Panc1 (cell line): ENCODE results near the gene UNCX. TPM values are rescaled to one million over a fixed set of nuclear protein-coding genes. Genes with fewer than 3 reads are reported as not detected.

Experiments used
- ATAC-seq: fragments of 200-7000 bp; cut with Tn5 transposase; 2 replicates; pipeline ENCODE4 v1.9.1; 2020; ENCODE audit warnings: mild to moderate bottlenecking, moderate library complexity
- BruUV-seq: library from RNA; stranded (reverse); fragments of 400-500 nt; replicated peaks from 2 replicates; lab custom pipeline; 2021; lab: Mats Ljungman, UMichigan
- CTCF ChIA-PET: fragments of 300-600 bp; sonication (Branson Sonifier 250); formaldehyde crosslinking; loops from one replicate; lab custom pipeline; 2022; ENCODE audit warnings: antibody characterized with exemption; lab: Charles Lee
- POLR2A ChIA-PET: fragments of 300-600 bp; sonication (Branson Sonifier 250); formaldehyde crosslinking; loops from one replicate; lab custom pipeline; 2022; ENCODE audit warnings: antibody characterized with exemption; lab: Charles Lee
- DNase-seq: peaks from one replicate; pipeline ENCODE4 v3.0.0-alpha.2; 2010; ENCODE audit warnings: low read depth, low spot score
- H3K27ac ChIP-seq: 2 replicates; pipeline ENCODE4 v1.5.1; 2011; ENCODE audit warnings: mild to moderate bottlenecking, low read length, inconsistent platforms
- H3K27me3 ChIP-seq: fragments of 200-500 bp; sonication (Bioruptor generic); 2 replicates; pipeline ENCODE4 v1.6.0; 2014; ENCODE audit warnings: low read length, inconsistent platforms; ENCODE audit not compliant: control insufficient read depth, insufficient read depth
- H3K36me3 ChIP-seq: fragments of 200-500 bp; sonication (Bioruptor generic); 2 replicates; pipeline ENCODE4 v1.5.1; 2014; ENCODE audit warnings: inconsistent platforms, mild to moderate bottlenecking, low read length, moderate library complexity; ENCODE audit not compliant: control insufficient read depth, insufficient read depth
- H3K4me1 ChIP-seq: 2 replicates; pipeline ENCODE4 v1.5.1; 2011; ENCODE audit warnings: inconsistent platforms, mild to moderate bottlenecking, low read length, moderate library complexity; ENCODE audit not compliant: control insufficient read depth, insufficient read depth
- H3K4me3 ChIP-seq, 2 experiments: 2 replicates each; pipeline ENCODE4 v1.5.1; 2011 to 2012; ENCODE audit warnings: low read depth in 2 of 2, low read length in 2 of 2, mild to moderate bottlenecking in 2 of 2, inconsistent platforms in 1 of 2, moderate library complexity in 1 of 2
- H3K9me3 ChIP-seq: fragments of 200-500 bp; sonication (Bioruptor generic); 2 replicates; pipeline ENCODE4 v1.5.1; 2014; ENCODE audit warnings: low read depth, mild to moderate bottlenecking, inconsistent platforms, low read length, moderate library complexity; ENCODE audit not compliant: control insufficient read depth, insufficient read depth
- POLR2AphosphoS5 ChIP-seq: IDR thresholded peaks from 2 replicates; pipeline ENCODE4 v1.6.1; 2012; ENCODE audit warnings: mild to moderate bottlenecking, low read depth, low read length, moderate library complexity
- SIN3A ChIP-seq: IDR thresholded peaks from 2 replicates; pipeline ENCODE4 v1.6.1; 2012; ENCODE audit warnings: low read depth, mild to moderate bottlenecking, low read length, moderate library complexity, borderline replicate concordance; ENCODE audit not compliant: insufficient read depth
- TCF7L2 ChIP-seq: IDR thresholded peaks from 2 replicates; pipeline ENCODE4 v1.6.1; 2011; ENCODE audit warnings: mild to moderate bottlenecking, low read depth, low read length, inconsistent platforms
- in situ Hi-C: cut with HindIII; loops from 2 replicates; pipeline ENCODE4 v1.10.0; 2016; ENCODE audit warnings: low sequenced_read_pairs, low pct_unique_long_range_greater_than_20kb
- intact Hi-C: fragments of 100-400 bp; cut with micrococcal nuclease; formaldehyde crosslinking; loops from one replicate; pipeline ENCODE4 v1.10.0; 2022; ENCODE audit not compliant: unreplicated experiment
- total RNA-seq: library from RNA; stranded (reverse); gene quantifications from one replicate; pipeline ENCODE4 v1.2.1, GENCODE V29; 2021; ENCODE audit not compliant: unreplicated experiment
- TF ChIP-seq, protein P1 (sequence below): fragments of 450-650 bp; IDR thresholded peaks from 2 replicates; pipeline ENCODE4 v1.5.1; 2017; ENCODE audit warnings: mild to moderate bottlenecking
- TF ChIP-seq, protein P2 (sequence below), 2 experiments: IDR thresholded peaks; 2 replicates each; pipeline ENCODE4 v1.6.1; 2011 to 2012; ENCODE audit warnings: low read depth in 2 of 2, control low read depth in 1 of 2, low read length in 1 of 2, mild to moderate bottlenecking in 1 of 2, moderate library complexity in 1 of 2; ENCODE audit not compliant: insufficient read depth in 1 of 2

UNCX gene
- total RNA-seq, 1 experiment from 2014 or later: not detected

DNA sequence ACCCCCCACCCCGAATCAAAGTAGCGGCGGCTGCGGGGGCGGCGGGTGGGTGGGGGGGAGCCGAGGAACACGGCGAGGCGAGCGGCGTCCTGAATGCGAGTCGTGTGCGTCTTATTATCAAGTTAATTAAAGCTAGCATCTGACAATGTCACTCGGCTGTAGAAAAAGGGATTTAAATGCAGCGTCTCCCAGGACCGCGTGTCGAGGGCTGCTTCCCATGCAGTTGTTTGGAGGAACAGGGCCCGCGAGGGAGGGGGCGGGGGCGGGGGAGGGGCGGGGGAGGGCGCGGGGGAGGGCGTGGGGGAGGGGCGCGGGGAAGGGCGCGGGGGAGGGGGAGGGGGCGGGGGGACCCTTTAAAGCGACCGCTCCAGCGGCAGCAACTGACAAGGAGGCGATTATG, 2.7 kb upstream of the UNCX start:
- no peaks in the 10 kb centered on the region for H3K9me3 ChIP-seq
- CTCF ChIA-PET: no interaction called here
- POLR2A ChIA-PET: no interaction called here
- no TSS peak for BruUV-seq
- H3K4me3 ChIP-seq: no peak overlapping the region
- peaks cover 4% of the 10 kb centered on the region; the same call in 1 of the 2 replicates for H3K4me1 ChIP-seq
- H3K27ac ChIP-seq: no peak overlapping the region
- no peaks in the 10 kb centered on the region for H3K36me3 ChIP-seq
- H3K27me3 ChIP-seq: peaks cover 16% of the 10 kb centered on the region
- TF ChIP-seq SIN3A (no peak), POLR2AphosphoS5 (no peak), TCF7L2 (no peak)
- TF ChIP-seq, protein P1, sequence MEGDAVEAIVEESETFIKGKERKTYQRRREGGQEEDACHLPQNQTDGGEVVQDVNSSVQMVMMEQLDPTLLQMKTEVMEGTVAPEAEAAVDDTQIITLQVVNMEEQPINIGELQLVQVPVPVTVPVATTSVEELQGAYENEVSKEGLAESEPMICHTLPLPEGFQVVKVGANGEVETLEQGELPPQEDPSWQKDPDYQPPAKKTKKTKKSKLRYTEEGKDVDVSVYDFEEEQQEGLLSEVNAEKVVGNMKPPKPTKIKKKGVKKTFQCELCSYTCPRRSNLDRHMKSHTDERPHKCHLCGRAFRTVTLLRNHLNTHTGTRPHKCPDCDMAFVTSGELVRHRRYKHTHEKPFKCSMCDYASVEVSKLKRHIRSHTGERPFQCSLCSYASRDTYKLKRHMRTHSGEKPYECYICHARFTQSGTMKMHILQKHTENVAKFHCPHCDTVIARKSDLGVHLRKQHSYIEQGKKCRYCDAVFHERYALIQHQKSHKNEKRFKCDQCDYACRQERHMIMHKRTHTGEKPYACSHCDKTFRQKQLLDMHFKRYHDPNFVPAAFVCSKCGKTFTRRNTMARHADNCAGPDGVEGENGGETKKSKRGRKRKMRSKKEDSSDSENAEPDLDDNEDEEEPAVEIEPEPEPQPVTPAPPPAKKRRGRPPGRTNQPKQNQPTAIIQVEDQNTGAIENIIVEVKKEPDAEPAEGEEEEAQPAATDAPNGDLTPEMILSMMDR: no peak
- TF ChIP-seq, protein P2, sequence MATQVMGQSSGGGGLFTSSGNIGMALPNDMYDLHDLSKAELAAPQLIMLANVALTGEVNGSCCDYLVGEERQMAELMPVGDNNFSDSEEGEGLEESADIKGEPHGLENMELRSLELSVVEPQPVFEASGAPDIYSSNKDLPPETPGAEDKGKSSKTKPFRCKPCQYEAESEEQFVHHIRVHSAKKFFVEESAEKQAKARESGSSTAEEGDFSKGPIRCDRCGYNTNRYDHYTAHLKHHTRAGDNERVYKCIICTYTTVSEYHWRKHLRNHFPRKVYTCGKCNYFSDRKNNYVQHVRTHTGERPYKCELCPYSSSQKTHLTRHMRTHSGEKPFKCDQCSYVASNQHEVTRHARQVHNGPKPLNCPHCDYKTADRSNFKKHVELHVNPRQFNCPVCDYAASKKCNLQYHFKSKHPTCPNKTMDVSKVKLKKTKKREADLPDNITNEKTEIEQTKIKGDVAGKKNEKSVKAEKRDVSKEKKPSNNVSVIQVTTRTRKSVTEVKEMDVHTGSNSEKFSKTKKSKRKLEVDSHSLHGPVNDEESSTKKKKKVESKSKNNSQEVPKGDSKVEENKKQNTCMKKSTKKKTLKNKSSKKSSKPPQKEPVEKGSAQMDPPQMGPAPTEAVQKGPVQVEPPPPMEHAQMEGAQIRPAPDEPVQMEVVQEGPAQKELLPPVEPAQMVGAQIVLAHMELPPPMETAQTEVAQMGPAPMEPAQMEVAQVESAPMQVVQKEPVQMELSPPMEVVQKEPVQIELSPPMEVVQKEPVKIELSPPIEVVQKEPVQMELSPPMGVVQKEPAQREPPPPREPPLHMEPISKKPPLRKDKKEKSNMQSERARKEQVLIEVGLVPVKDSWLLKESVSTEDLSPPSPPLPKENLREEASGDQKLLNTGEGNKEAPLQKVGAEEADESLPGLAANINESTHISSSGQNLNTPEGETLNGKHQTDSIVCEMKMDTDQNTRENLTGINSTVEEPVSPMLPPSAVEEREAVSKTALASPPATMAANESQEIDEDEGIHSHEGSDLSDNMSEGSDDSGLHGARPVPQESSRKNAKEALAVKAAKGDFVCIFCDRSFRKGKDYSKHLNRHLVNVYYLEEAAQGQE (IDR thresholded peaks at IDR 0.05; ENCODE audit: insufficient read depth in 1 of 2, low read depth in 2 of 2, low read length in 1 of 2): no peak
- DNase-seq (no peak), ATAC-seq (no peak)
- intact Hi-C loops (loop anchor here (10.0 kb wide), 1 partner anchor 145 kb away; no protein-coding TSS in a partner anchor), in situ Hi-C loops (no loop called here)

DNA sequence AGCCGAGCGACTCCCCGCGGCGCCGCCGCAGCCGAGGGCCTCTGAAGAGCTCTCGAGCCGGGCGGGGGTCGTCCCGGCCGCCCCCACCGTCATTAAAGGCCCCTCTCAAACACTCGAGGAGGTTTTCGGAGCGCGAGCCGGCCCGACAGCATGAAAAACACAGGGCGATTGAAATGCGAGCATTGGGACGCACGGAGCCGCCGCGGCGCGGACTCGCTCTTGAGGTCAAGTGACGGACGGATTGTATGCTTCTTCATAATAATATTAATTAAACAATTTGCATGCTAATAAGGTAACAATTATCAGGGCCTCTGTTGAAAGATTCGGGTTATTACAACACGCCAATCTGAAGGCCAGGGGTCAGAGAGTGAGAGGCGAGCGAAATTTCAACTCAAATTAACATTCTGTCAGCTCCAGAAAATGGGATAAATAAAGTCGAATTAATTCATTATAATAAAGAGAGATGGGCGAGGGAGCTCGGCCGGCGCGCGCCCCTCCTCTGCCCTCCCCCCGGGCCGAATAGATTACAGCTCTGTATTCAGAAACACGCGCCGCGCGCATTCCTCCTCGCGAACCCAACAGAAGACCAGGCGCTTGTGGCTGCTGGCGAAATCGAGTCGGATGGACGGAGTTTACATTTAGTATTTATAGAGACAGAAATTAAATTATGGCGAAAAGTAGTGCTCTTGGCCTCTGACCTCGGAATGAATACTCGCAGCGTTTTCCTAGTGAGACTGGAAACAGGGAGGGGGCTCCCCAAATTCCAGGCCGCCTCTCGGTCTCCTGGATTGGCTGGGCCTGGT, 2.1 kb upstream of the UNCX start:
- intact Hi-C loops: no loop called here
- H3K4me3 ChIP-seq: no peak overlapping the region
- POLR2A ChIA-PET: no interaction called here
- no peaks in the 10 kb centered on the region for H3K36me3 ChIP-seq
- H3K27ac ChIP-seq: no peak overlapping the region
- CTCF ChIA-PET: no interaction called here
- H3K27me3 ChIP-seq: peaks cover 16% of the 10 kb centered on the region
- no peak for DNase-seq
- in situ Hi-C loops: no loop called here
- no peak for TF ChIP-seq POLR2AphosphoS5
- TF ChIP-seq, protein P1: no peak
- TF ChIP-seq, protein P2 (IDR thresholded peaks at IDR 0.05; ENCODE audit: insufficient read depth in 1 of 2, low read depth in 2 of 2, low read length in 1 of 2): no peak
- TF ChIP-seq SIN3A: no peak
- TF ChIP-seq TCF7L2: no peak
- peaks cover 4% of the 10 kb centered on the region; the same call in 1 of the 2 replicates for H3K4me1 ChIP-seq
- no peak for ATAC-seq
- H3K9me3 ChIP-seq: no peaks in the 10 kb centered on the region
- no TSS peak for BruUV-seq
